ENCODE results near the gene RSPH9.

DNA sequence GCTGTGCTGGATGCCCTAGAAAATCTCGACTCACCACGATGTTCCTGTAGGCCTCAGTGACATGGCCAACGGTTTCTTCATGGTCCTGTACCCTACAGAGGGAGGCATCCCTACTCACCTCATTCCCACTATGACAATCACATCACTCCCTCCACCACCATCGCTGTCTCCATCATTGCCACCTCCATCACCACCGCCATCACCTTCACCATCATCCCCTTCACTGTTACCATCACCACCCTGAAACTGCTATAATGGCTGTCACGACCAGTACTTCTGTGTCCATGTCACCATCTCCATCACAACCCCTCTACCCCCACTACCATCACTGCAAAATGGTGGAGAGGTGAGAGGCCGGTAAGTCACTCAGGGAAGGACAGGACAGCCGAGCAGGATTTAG is 72.6 kb downstream of the RSPH9 start:
- TF ChIP-seq POLR2AphosphoS5 (IDR thresholded peaks at IDR 0.05; ENCODE audit: low read depth, low read length), result no peak
- TF ChIP-seq, protein P1, sequence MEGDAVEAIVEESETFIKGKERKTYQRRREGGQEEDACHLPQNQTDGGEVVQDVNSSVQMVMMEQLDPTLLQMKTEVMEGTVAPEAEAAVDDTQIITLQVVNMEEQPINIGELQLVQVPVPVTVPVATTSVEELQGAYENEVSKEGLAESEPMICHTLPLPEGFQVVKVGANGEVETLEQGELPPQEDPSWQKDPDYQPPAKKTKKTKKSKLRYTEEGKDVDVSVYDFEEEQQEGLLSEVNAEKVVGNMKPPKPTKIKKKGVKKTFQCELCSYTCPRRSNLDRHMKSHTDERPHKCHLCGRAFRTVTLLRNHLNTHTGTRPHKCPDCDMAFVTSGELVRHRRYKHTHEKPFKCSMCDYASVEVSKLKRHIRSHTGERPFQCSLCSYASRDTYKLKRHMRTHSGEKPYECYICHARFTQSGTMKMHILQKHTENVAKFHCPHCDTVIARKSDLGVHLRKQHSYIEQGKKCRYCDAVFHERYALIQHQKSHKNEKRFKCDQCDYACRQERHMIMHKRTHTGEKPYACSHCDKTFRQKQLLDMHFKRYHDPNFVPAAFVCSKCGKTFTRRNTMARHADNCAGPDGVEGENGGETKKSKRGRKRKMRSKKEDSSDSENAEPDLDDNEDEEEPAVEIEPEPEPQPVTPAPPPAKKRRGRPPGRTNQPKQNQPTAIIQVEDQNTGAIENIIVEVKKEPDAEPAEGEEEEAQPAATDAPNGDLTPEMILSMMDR (IDR thresholded peaks at IDR 0.05), result no peak
- no peak for TF ChIP-seq REST (IDR thresholded peaks at IDR 0.05; ENCODE audit: insufficient read depth in 1 of 2, low read depth in 2 of 2, low read length in 1 of 2)
- TF ChIP-seq TCF7L2 (IDR thresholded peaks at IDR 0.05; ENCODE audit: low read depth, low read length), result no peak
